ENCODE results near the gene ZBTB20.
A peak's percentile ranks its signal among the peaks of the same experiment; 100 is the strongest.

Gene ZBTB20

DNA sequence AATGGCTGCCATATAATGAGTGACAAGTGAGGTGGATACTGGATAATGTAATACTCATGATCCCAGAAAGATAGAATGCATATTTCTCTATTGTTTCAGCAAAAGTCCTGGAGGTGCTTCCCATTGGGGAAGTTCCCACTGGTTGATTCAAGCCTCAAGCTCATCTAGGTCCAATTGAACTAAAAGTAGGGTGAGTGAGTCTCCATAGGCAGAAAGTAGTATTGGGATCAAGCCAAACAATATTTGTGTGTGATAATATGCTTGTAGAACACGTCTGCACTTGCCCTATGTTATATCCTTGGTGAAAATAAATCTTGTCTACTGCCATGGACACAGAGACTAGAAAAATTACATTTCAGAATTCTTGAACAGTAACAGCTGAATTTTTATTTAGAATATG lies 14.8 kb upstream of the ZBTB20 start:
- Histone ChIP-seq H3K27me3 (replicated peaks in 2 of 5; ENCODE audit: control insufficient read depth in 4 of 5, insufficient read depth in 5 of 5, low read length in 4 of 5) (no peaks in the 10 kb centered on the region), H3K4me1 (ENCODE audit: control extremely low read depth in 1 of 4, control insufficient read depth in 4 of 4, insufficient read depth in 4 of 4, low read length in 3 of 4) (peaks cover 0 to 18% (median 4%) of the 10 kb centered on the region in 4 experiments), H3K27ac (ENCODE audit: insufficient read depth in 1 of 2, low read depth in 1 of 2, low read length in 2 of 2, poor library complexity in 1 of 2, severe bottlenecking in 2 of 2) (no peak overlapping the region), H3K4me3 (ENCODE audit: control insufficient read depth in 1 of 7, extremely low read depth in 1 of 7, insufficient read depth in 4 of 7, low read depth in 2 of 7, low read length in 6 of 7) (no peak overlapping the region), H3K9me3 (ENCODE audit: control extremely low read depth in 1 of 5, control insufficient read depth in 4 of 5, insufficient read depth in 2 of 5, low read depth in 1 of 5, low read length in 4 of 5) (peaks cover 0 to 2% (median 0%) of the 10 kb centered on the region in 5 experiments), H3K36me3 (ENCODE audit: control insufficient read depth in 4 of 4, insufficient read depth in 4 of 4, low read length in 3 of 4) (no peaks in the 10 kb centered on the region)
- ChIA-PET CTCF (interaction anchor here (0.8 to 0.9 kb wide), 2 partner anchors 14 to 25 kb away, joined by 3 read pairs; no protein-coding TSS in a partner anchor), POLR2A (no interaction called here)
- no CpG with 5 or more reads among the region's 1 CpG for WGBS (ENCODE audit: insufficient coverage)
- DNase-seq, result no peak

DNA sequence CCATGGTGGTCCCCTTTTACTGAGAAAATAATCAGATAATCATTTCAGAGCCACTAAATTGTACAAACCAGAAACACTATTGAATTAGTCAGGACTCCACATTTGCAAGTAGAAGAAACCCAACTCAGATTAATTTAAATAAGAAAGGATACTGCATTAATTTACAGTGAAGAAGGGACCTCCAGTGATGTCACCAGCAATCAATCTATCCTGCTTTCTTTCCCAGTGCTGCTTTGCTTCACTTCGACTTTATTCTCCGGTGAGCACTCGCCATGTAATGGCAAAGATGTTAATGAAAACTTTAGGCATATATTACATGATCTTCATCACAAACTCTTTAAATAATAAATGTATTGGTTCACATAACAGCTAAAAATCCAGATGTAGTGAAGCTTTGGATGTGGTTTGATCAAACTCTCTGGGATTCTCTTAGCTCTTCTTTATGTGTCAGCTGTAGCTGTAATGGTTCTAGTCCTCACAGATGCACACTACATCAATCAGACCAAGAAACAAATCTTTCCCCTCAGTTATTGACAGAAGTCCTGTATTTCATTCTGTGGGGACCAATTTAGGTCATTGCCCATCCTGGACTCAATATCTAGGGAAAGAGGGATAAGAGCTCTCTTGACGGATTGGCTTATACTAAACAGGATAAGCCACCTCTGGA lies 14.2 kb upstream of the ZBTB20 start:
- ChIA-PET CTCF (interaction anchor here (0.8 to 0.9 kb wide), 2 partner anchors 13 to 26 kb away, joined by 3 read pairs; no protein-coding TSS in a partner anchor), POLR2A (no interaction called here)
- no peaks in the 10 kb centered on the region for H3K27me3 ChIP-seq (replicated peaks in 2 of 5; ENCODE audit: control insufficient read depth in 4 of 5, insufficient read depth in 5 of 5, low read length in 4 of 5)
- H3K27ac ChIP-seq (ENCODE audit: insufficient read depth in 1 of 2, low read depth in 1 of 2, low read length in 2 of 2, poor library complexity in 1 of 2, severe bottlenecking in 2 of 2), result no peak overlapping the region
- H3K36me3 ChIP-seq (ENCODE audit: control insufficient read depth in 4 of 4, insufficient read depth in 4 of 4, low read length in 3 of 4), result no peaks in the 10 kb centered on the region
- no peak overlapping the region for H3K4me3 ChIP-seq (ENCODE audit: control insufficient read depth in 1 of 7, extremely low read depth in 1 of 7, insufficient read depth in 4 of 7, low read depth in 2 of 7, low read length in 6 of 7)
- H3K4me1 ChIP-seq (ENCODE audit: control extremely low read depth in 1 of 4, control insufficient read depth in 4 of 4, insufficient read depth in 4 of 4, low read length in 3 of 4), result peaks cover 0 to 18% (median 4%) of the 10 kb centered on the region in 4 experiments
- peaks cover 0 to 2% (median 0%) of the 10 kb centered on the region in 5 experiments for H3K9me3 ChIP-seq (ENCODE audit: control extremely low read depth in 1 of 5, control insufficient read depth in 4 of 5, insufficient read depth in 2 of 5, low read depth in 1 of 5, low read length in 4 of 5)
- WGBS (ENCODE audit: insufficient coverage), result 100% methylated on average over 1 of the region's 4 CpGs
- DNase-seq, result no peak

DNA sequence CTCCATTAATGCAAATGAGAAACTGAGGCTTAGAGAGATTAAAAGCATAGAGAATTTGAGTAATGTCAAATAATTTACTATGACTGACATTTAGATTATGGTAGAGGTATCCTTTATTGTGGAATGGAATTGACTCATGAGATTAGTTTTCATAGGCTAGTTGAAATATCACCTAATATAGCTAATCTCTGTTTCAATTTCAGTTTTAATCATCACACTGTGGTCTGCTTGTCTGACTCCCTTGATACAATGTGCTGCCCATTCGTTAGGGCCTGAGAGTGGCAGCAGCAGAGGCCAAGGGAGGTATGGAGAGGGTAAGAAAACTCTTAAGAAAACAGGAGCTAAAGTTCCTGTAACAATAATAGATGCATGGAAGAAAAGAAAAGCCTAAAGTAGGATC lies 13.2 kb upstream of the ZBTB20 start:
- H3K36me3 ChIP-seq (ENCODE audit: control insufficient read depth in 4 of 4, insufficient read depth in 4 of 4, low read length in 3 of 4), result no peaks in the 10 kb centered on the region
- H3K4me3 ChIP-seq (ENCODE audit: control insufficient read depth in 1 of 7, extremely low read depth in 1 of 7, insufficient read depth in 4 of 7, low read depth in 2 of 7, low read length in 6 of 7), result no peak overlapping the region
- DNase-seq, result no peak
- CTCF ChIA-PET, result interaction anchor here (1.2 kb wide), 1 partner anchor 68 kb away, joined by 4 read pairs; no protein-coding TSS in a partner anchor
- H3K27ac ChIP-seq (ENCODE audit: insufficient read depth in 1 of 2, low read depth in 1 of 2, low read length in 2 of 2, poor library complexity in 1 of 2, severe bottlenecking in 2 of 2), result no peak overlapping the region
- POLR2A ChIA-PET, result no interaction called here
- WGBS (ENCODE audit: insufficient coverage), result 100% methylated on average over 1 of the region's 1 CpG
- H3K27me3 ChIP-seq (replicated peaks in 2 of 5; ENCODE audit: control insufficient read depth in 4 of 5, insufficient read depth in 5 of 5, low read length in 4 of 5), result no peaks in the 10 kb centered on the region
- peaks cover 0 to 2% (median 0%) of the 10 kb centered on the region in 5 experiments for H3K9me3 ChIP-seq (ENCODE audit: control extremely low read depth in 1 of 5, control insufficient read depth in 4 of 5, insufficient read depth in 2 of 5, low read depth in 1 of 5, low read length in 4 of 5)
- H3K4me1 ChIP-seq (ENCODE audit: control extremely low read depth in 1 of 4, control insufficient read depth in 4 of 4, insufficient read depth in 4 of 4, low read length in 3 of 4), result peaks cover 0 to 13% (median 3%) of the 10 kb centered on the region in 4 experiments

DNA sequence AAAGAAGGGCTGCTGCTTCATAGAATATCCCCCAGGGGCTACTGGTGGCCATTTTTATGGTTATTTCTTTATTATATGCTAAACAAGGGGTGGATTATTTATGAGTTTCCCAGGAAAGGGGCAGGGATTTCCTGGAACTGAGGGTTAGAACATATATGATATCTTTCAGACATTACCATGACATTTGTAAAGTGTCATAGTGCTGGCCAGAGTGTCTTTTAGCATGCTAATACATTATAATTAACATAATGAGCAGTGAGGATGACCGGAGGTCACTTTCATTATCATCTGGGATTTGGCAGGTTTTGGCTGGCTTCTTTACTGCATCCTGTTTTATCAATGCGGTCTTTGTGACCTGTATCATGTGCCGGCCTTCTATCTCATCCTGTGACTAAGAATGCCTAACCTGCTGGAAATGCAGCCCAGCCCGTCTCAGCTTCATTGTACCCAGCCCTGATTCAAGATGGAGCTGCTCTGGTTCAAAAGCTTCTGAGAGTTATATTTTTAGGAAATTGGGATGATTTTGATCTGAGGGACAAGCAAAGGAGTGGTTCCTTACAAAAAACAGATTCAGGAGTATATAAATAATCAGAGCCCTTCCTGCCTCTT lies 9.1 kb upstream of the ZBTB20 start:
- DNase-seq, result no peak
- no peaks in the 10 kb centered on the region for H3K36me3 ChIP-seq (ENCODE audit: control insufficient read depth in 4 of 4, insufficient read depth in 4 of 4, low read length in 3 of 4)
- H3K27me3 ChIP-seq (replicated peaks in 2 of 5; ENCODE audit: control insufficient read depth in 4 of 5, insufficient read depth in 5 of 5, low read length in 4 of 5), result no peaks in the 10 kb centered on the region
- H3K27ac ChIP-seq (ENCODE audit: insufficient read depth in 1 of 2, low read depth in 1 of 2, low read length in 2 of 2, poor library complexity in 1 of 2, severe bottlenecking in 2 of 2), result no peak overlapping the region
- no peak overlapping the region for H3K4me3 ChIP-seq (ENCODE audit: control insufficient read depth in 1 of 7, extremely low read depth in 1 of 7, insufficient read depth in 4 of 7, low read depth in 2 of 7, low read length in 6 of 7)
- ChIA-PET CTCF (no interaction called here), POLR2A (no interaction called here)
- peaks cover 0 to 3% (median 0%) of the 10 kb centered on the region in 4 experiments for H3K4me1 ChIP-seq (ENCODE audit: control extremely low read depth in 1 of 4, control insufficient read depth in 4 of 4, insufficient read depth in 4 of 4, low read length in 3 of 4)
- WGBS (ENCODE audit: insufficient coverage), result 94% methylated on average over 3 of the region's 4 CpGs
- peaks cover 0 to 2% (median 0%) of the 10 kb centered on the region in 5 experiments for H3K9me3 ChIP-seq (ENCODE audit: control extremely low read depth in 1 of 5, control insufficient read depth in 4 of 5, insufficient read depth in 2 of 5, low read depth in 1 of 5, low read length in 4 of 5)

DNA sequence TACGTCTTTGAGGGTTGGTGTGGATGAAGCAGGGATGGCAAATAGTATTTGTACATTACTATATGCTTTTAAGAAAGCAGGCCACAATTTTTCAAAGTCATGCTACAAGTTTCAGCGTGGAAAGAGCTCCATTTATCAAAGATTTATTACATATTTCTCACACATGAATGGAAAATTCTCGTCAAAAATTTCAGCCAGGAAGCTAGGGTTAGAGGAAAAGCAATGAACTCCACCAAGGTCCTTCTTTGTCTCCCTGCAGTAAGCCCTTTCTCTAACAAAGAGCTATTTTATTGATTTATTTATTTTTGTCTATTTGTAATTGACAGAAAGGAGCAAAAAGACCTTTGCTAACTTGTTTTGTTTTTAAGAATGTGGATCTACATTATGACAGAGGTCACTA lies 7.5 kb upstream of the ZBTB20 start:
- Histone ChIP-seq H3K4me3 (ENCODE audit: control insufficient read depth in 1 of 7, extremely low read depth in 1 of 7, insufficient read depth in 4 of 7, low read depth in 2 of 7, low read length in 6 of 7) (no peak overlapping the region), H3K36me3 (ENCODE audit: control insufficient read depth in 4 of 4, insufficient read depth in 4 of 4, low read length in 3 of 4) (no peaks in the 10 kb centered on the region), H3K27me3 (replicated peaks in 2 of 5; ENCODE audit: control insufficient read depth in 4 of 5, insufficient read depth in 5 of 5, low read length in 4 of 5) (no peaks in the 10 kb centered on the region), H3K9me3 (ENCODE audit: control extremely low read depth in 1 of 5, control insufficient read depth in 4 of 5, insufficient read depth in 2 of 5, low read depth in 1 of 5, low read length in 4 of 5) (peaks cover 0 to 6% (median 0%) of the 10 kb centered on the region in 5 experiments), H3K27ac (ENCODE audit: insufficient read depth in 1 of 2, low read depth in 1 of 2, low read length in 2 of 2, poor library complexity in 1 of 2, severe bottlenecking in 2 of 2) (peak overlapping the region in 1 of 2 experiments; percentile 7), H3K4me1 (ENCODE audit: control extremely low read depth in 1 of 4, control insufficient read depth in 4 of 4, insufficient read depth in 4 of 4, low read length in 3 of 4) (peaks cover 0 to 3% (median 0%) of the 10 kb centered on the region in 4 experiments)
- no peak for DNase-seq
- ChIA-PET POLR2A (interaction anchor here (0.6 kb wide), 1 partner anchor 60 kb away, joined by 3 read pairs; no protein-coding TSS in a partner anchor), CTCF (interaction anchor here (2.0 kb wide), 1 partner anchor 11 kb away, joined by 5 read pairs; no protein-coding TSS in a partner anchor)
- WGBS (ENCODE audit: insufficient coverage), result 44% methylated on average over 1 of the region's 3 CpGs

DNA sequence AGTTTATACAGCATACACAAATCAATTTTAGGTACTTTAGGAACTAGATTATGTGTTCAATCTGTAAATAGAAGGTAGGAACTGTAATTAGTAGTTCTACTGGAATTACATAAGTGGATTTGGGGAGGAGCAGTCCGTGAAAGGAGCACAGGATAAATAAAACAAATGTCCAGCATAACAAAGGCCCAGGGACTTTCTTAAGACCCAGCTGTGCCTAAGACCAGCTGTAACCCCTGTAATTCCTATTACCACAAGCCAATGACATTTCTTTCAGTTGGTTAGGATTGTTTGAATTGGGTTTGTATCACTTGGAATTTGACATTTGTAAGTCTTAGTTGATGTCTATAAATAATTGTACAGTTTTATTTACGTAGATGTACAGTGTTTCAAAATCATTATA lies 4.8 kb upstream of the ZBTB20 start:
- Histone ChIP-seq H3K27ac (ENCODE audit: insufficient read depth in 1 of 2, low read depth in 1 of 2, low read length in 2 of 2, poor library complexity in 1 of 2, severe bottlenecking in 2 of 2) (no peak overlapping the region), H3K4me3 (ENCODE audit: control insufficient read depth in 1 of 7, extremely low read depth in 1 of 7, insufficient read depth in 4 of 7, low read depth in 2 of 7, low read length in 6 of 7) (no peak overlapping the region), H3K36me3 (ENCODE audit: control insufficient read depth in 4 of 4, insufficient read depth in 4 of 4, low read length in 3 of 4) (no peaks in the 10 kb centered on the region), H3K9me3 (ENCODE audit: control extremely low read depth in 1 of 5, control insufficient read depth in 4 of 5, insufficient read depth in 2 of 5, low read depth in 1 of 5, low read length in 4 of 5) (peaks cover 0 to 4% (median 0%) of the 10 kb centered on the region in 5 experiments), H3K27me3 (replicated peaks in 2 of 5; ENCODE audit: control insufficient read depth in 4 of 5, insufficient read depth in 5 of 5, low read length in 4 of 5) (no peaks in the 10 kb centered on the region), H3K4me1 (ENCODE audit: control extremely low read depth in 1 of 4, control insufficient read depth in 4 of 4, insufficient read depth in 4 of 4, low read length in 3 of 4) (peaks cover 7 to 12% (median 10%) of the 10 kb centered on the region in 4 experiments)
- ChIA-PET POLR2A (no interaction called here), CTCF (no interaction called here)
- DNase-seq, result no peak
- WGBS (ENCODE audit: insufficient coverage), result no CpG with 5 or more reads among the region's 2 CpGs

Data from common myeloid progenitor, CD34-positive (primary cell).